Bronchial epithelial cell (primary cell): ENCODE data around the gene ALPG. TPM values are rescaled to one million over a fixed set of nuclear protein-coding genes. Genes with fewer than 3 reads are reported as not detected.
"Not testable (repeated sequence)": the region's sequence is repeated elsewhere in the genome, so short reads cannot be mapped to it uniquely, and the experiment has no call there.

Experiments
- DNase-seq: peaks from one replicate; pipeline ENCODE4 v3.0.0-alpha.2; 2010; ENCODE audit warnings: low read depth
- FAIRE-seq: peaks from 2 replicates; lab custom pipeline; 2011; peaks lifted over from hg19 to GRCh38; lab: Jason Lieb, UNC
- H3K27me3 ChIP-seq: 2 replicates; pipeline ENCODE4 v1.5.1; 2011; ENCODE audit warnings: low read length; ENCODE audit not compliant: control insufficient read depth, insufficient read depth
- H3K36me3 ChIP-seq: 2 replicates; pipeline ENCODE4 v1.5.1; 2011; ENCODE audit warnings: low read length; ENCODE audit not compliant: control insufficient read depth, insufficient read depth
- H3K4me3 ChIP-seq: 2 replicates; pipeline ENCODE4 v1.5.1; 2011; ENCODE audit warnings: mild to moderate bottlenecking, low read depth, low read length, control low read depth
- CTCF ChIP-seq: IDR thresholded peaks from 2 replicates; pipeline ENCODE4 v1.5.1; 2011; ENCODE audit warnings: mild to moderate bottlenecking, moderate library complexity, low read length, control low read depth, inconsistent platforms; ENCODE audit not compliant: insufficient read depth, severe bottlenecking
- total RNA-seq: library from RNA; depleted of rRNA; stranded (reverse); fragments of >200 nt; gene quantifications from 2 replicates; pipeline ENCODE4 v1.2.1, GENCODE V29; 2014

ALPG gene
- total RNA-seq, 1 donor from 2014 or later = not detected

DNA sequence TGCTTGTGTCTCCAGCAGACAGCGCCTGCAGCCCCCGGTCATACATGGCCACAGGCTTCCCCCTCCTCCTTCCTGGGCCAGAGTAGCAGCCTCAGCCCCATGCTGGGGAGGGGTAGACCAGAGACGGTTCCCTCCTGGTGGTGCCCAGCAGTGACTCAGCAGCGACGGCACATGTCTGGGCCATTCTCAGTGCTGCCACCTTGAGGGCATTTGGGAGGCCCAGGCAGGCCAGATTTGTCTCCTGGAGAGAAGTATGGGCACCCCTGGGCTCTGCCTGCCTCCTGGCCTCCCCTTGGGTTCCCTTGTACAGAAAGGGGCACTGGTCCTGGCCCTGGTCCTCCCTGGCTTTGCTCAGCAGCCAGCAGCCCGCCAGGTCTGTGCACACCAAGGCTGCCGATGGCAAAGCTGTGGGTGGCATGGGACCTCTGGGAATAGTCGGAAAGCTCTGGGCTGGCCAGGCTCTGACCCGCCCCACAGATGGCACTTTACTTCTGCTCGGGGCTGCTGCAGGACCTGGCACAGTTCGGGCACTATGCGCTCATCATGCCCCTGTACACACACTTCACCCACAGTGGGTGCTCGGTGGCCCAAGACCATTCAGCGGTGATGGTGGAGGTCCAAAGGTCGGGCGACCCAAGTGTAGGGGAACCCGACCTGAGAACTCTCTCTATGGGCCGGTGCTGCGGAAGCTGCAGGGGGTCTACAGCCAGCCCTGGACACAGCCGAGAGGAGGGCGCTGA, 37.9 kb downstream of the ALPG start:
- Histone ChIP-seq H3K27me3 (no peaks in the 10 kb centered on the region), H3K36me3 (no peaks in the 10 kb centered on the region), H3K4me3 (no peak overlapping the region)
- DNase-seq (peak; percentile 58), FAIRE-seq (no peak)
- peak; percentile 90 for TF ChIP-seq CTCF

GRCh38 chr2:232445149-232445885, 38.7 kb downstream of the ALPG start:
- not testable (repeated sequence) for H3K27me3 ChIP-seq, H3K4me3 ChIP-seq, DNase-seq, H3K36me3 ChIP-seq
- peak; percentile 18 for FAIRE-seq

- not testable (repeated sequence) for H3K36me3 ChIP-seq, H3K4me3 ChIP-seq, H3K27me3 ChIP-seq, DNase-seq
- peak; percentile 52 for FAIRE-seq
- TF ChIP-seq CTCF = peak; percentile 0
Measured at GRCh38 chr2:232446266-232446777, 39.7 kb downstream of the ALPG start.

DNA sequence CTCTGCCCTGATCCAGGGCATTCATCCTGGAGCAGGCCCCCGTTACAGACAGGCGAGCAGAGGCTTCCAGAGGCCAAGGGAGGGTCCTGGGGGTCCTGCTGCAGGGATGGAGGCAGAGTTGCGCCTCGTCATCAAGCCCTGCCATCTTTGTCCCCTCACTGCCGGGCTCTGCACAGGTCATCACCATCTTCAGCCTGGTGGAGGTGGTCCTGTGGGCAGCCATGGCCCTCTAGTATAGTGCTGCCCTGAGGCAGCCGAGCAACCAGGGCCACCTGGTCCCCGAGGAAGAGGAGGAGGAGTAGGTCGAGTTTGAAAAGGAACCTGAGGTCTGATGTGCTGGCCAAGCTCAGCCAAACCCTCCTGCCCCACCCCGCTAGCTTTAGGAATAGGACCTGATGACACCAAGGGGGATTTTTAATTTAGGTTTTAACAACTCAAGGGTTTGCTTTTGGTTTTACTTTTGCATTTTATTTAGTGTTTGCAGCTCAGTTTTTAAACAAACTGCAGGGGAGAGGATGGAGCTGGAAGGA, 40.5 kb downstream of the ALPG start:
- DNase-seq (no peak), FAIRE-seq (no peak)
- Histone ChIP-seq H3K27me3 (no peaks in the 10 kb centered on the region), H3K36me3 (no peaks in the 10 kb centered on the region), H3K4me3 (no peak overlapping the region)
- no peak for TF ChIP-seq CTCF

DNA sequence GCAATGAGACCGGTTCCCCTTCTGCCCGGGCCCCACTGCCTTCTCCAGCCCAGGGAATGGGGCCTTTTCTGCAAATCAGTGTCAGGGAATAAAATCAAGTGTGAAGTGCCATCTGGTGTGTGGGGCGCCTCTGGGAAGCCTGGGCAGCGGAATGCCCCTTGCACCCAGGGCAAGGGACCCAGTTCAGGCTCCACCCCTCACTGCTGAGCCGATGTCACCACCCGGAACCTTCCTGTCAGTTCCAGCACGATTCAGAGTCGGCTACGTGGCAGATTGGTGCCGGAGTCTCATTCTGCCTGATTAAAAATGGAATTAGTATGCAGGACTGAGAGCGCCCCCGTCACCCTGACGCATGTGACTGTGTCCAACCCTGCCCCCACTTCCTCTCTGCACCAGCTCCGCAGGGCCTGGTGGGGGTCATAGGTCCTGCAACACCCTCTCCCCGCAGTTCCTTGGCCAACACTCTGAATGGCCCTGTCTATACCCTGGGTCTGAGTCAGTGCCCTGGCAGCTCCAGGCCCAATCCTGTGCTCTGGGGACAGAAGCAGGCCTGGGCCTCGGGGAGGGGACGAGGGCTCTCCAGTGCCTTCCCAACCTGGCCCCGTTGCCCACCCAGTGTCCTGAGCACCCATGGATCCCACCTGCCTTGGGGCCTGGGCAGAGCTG, 41.1 kb downstream of the ALPG start:
- H3K4me3 ChIP-seq = no peak overlapping the region
- no peaks in the 10 kb centered on the region for H3K36me3 ChIP-seq
- FAIRE-seq (no peak), DNase-seq (no peak)
- TF ChIP-seq CTCF = no peak
- no peaks in the 10 kb centered on the region for H3K27me3 ChIP-seq

- FAIRE-seq (no peak), DNase-seq (no peak)
- Histone ChIP-seq H3K4me3 (no peak overlapping the region), H3K27me3 (no peaks in the 10 kb centered on the region), H3K36me3 (no peaks in the 10 kb centered on the region)
- TF ChIP-seq CTCF = no peak
Measured at GRCh38 chr2:232448304-232448690, 41.7 kb downstream of the ALPG start.
